Activated gamma-delta T cell treated with Interleukin-2 at 50 U/mL for 16 hours (primary cell): ENCODE data around the gene HSP90AB1.

Experiments
- DNase-seq: peaks from one replicate; pipeline ENCODE4 v3.0.0-alpha.2; 2020

Gene HSP90AB1

DNA sequence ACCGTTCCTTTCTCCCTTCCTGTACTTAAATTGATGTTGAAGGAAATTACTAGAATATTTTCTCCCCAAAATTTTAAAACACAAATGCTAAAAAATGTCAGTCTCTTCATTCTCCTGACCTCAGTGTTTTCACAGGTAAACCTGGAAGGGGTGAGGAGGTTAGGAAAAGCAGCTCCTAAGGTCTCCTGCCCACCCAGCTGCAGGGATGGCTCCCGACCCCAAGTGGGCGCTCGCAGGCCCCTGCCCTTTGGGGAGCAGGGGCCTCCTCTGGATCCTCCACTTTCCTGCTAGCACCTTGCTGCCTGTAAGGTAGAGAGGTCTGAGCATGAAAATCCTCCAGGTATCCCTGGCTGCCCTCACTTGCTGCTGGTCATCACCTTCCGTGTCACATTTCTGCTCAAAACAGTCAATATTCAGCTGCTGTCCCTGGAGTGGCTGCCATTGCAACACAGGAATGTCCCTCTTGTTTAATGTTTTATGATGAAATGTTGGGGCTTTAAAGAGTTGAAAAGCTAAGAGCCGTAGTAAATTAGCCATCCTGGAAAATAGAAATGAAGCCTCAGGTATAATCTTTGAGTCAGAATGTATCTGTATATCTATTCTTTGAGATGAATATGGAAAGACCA, 10.9 kb upstream of the HSP90AB1 start:
- DNase-seq, result no peak

DNA sequence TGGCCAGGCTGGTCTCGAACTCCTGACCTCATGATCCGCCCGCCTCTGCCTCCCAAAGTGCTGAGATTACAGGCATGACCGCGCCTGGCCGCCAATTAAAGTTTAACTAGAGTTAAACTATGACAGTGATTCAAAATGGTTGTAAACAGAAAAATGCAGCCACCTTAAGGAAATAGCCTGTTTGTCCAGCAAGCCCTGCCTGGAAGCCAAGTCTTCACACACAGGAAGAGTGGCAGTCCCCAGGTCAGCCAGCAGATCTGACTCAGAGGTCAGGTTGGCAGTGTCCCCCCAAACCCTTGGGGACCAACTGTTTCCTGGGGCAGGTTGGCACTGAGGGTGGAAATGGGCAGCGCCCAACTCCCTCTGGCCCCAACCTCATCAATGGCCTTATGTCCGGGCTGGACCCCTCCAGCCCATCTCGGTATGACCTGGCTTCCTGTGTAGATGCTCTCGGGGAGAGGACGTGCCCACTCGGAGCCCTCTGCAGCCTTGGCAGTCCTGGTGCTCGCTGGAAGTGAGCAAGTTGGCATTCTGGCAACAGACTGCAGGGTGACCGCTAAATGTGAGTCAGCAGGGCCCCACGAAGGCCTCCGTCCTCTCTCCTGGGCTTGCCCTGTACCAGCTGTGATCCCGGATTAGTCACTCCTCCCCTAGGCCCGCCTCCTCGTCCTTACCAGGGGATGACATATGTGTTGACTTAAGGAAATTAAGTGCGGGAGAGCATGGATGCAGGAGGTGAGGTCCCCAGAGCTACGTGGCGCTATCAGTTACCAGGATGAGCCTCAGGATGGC, 9.7 kb upstream of the HSP90AB1 start:
- peak; percentile 58 for DNase-seq

DNA sequence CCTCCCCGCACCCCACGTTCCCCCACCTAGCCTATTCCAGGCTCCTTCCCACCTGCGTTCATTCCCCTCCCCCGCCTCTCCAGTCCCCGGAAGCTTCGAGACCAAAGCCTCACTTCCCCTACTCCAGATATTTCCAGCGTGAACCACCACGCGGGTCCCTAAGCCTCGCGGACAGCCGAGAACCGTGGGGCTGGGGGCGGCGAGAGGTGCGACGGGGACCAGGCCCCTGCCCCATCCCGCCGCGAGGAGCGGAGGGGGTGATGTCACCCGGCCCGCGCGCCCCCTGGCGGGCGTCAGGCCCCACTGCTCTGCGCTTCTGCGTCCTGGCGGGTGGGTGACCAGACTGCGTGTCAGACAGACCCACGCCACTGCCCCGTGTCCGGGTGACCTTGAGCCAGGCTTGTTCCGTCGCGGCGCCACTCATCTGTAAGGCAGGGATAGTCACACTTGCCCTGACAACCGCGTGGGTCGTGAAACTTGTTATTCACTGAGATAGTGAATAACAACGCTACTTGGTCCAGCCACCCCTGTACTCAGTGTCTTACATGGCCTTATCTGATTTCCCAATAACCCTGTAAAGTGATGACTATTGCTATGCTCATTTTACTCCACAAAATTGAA, 9.0 kb upstream of the HSP90AB1 start:
- peak; percentile 78 for DNase-seq

DNA sequence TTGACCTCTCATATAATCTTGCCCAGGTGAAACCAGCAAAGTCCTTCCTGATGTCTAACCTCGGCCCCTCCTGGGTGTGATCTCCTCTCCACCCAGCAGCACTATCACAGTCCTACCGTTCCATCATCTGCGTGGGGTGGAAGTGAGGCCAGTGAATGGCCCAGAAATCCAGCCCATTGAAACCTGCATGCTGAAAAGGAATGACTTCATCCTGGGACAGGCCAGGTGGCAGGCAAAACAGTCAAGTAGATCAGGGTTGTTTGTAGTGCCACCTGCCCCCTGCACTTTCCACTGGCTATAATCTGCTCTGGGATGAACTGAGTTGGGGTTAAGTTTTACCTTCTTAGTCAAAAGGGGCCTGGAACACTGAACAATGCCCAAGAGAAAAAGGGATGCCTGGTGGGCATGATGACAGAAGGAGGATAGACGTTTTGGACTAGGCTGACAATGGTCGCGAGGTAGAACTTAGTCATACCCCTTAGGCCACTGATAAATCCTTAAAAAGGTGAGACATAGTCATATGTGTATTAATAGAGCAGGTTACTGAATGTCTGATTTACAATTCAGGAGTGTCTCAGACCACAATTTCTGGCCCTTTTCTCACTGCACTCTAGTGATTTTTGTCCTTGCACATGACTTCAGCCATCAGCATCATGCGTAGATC, 8.1 kb upstream of the HSP90AB1 start:
- DNase-seq, result no peak

DNA sequence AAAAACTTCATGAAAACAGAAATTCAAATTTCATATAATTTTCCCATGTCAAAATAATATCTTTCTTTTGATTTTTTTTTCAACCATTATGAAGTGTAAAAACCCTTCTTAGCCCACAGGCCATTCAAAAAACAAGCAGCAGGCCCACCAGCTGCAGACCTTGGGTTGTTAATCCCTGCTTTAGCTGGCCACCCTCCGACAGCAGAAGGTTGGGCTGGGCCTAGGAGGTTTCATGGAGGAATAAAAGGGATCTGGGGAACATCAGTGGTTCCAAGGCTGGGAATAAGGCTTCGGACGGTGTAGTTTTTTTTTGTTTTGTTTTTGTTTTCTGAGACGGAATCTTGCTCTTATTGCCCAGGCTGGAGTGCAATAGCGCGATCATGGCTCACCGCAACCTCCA, 3.6 kb upstream of the HSP90AB1 start:
- no peak for DNase-seq

DNA sequence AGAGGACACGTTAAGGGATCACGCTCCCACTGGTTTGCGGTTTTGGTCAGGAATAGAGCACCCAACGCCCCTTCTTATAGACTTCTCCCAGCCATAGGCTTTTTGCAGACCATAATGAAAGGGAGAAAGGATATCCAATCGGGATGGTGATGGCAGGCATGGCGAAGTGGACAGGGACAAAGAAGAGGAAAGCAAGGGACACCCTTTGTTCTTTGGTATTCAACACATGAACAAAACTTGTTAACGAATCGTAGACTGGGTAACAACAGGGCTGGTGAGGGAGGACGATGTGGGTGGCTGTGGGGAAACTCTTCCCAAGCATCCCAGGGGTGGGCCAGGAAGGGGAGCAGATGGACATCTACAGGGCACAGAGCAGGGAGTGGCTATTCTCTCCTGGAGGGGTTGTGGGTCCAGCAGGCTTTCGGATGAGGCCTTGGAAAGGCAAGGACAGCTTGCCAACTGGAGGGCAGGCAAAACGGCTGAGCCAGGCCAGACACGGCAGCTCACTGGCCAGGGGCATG, 1.4 kb upstream of the HSP90AB1 start:
- DNase-seq, result no peak

DNA sequence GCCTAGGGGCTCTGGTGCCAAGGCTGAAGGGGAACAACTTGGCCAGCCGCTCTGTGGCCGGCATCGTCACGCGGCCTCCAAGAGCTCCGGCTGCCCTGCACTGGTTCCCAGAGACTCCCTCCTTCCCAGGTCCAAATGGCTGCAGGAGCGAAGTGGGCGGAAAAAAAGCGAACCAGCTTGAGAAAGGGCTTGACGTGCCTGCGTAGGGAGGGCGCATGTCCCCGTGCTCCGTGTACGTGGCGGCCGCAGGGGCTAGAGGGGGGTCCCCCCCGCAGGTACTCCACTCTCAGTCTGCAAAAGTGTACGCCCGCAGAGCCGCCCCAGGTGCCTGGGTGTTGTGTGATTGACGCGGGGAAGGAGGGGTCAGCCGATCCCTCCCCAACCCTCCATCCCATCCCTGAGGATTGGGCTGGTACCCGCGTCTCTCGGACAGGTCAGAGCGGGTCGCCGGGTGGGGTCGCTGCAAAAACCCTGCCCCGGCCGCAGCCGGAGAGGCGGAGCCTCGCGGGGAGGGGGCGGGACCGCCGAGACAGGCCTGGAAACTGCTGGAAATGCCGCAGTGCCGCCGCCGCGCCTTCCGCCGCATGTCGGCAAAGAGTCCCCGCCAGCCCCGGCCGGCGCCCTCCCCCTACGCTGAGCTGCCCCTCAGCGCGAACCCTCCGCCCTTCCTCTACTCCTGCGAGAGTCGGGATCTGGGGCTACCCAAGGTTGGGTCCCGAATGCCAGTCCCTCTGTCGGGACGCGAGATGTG, 814 bp upstream of the HSP90AB1 start:
- DNase-seq, result peak; percentile 75

DNA sequence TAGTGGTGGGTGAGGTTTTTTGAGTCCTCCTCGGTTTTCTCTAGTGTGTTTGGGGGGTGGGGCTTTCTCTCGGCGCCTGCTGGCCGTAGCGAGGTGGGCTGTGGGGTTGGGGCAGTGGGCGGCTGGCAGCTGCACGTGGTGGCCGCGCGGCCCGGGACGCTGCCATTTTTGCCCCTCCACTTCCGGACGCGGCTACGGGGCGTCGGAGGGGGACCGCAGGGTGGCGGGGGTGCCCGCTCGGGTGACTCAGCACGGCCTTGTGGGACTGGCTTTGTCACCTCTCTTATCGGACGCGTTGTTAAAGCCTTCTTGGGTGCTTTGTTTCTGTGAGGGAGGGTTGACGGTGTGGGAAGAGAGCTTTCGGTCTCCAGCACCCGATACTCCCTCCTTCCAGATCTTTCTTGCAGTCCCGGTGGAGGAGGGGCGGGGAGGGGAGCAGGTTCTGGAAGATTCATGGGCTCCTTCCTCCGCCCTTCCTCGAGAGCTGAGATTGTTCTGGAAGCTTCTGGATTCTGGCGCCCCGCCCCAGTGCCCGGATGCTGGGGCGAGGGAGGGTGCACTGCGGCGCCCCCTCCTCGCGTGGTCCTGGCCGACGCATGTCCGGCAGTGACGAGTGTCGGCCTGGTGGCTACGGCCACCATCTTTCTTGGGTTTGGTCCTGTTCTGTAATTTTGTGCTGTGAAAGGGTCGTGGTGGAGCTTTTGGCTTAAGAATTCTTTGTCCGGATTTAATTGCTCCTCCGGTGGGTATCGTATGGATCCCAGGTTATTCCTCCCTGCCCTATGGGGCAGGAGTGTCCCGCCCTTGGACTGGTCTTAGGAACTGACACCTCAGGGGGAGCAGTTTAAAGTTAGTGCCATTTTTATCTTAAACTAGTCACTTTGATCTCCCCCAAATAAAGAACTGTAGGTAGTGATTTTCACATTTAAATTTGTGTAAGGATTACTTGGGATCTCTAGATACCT, 719 bp downstream of the HSP90AB1 start:
- peak; percentile 91 for DNase-seq

DNA sequence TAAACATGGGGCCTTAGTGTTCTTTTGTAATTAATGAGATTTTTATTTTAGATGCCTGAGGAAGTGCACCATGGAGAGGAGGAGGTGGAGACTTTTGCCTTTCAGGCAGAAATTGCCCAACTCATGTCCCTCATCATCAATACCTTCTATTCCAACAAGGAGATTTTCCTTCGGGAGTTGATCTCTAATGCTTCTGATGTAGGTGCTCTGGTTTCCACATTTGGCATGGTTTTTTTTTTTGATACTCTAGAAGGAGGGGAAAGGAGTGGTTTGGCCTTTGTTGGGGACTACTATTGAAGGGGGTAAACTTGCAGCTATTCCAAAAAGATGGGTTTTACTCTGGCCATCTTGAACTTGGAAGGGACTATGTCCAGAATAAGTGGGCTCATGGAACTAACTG, 1.7 kb downstream of the HSP90AB1 start:
- no peak for DNase-seq

DNA sequence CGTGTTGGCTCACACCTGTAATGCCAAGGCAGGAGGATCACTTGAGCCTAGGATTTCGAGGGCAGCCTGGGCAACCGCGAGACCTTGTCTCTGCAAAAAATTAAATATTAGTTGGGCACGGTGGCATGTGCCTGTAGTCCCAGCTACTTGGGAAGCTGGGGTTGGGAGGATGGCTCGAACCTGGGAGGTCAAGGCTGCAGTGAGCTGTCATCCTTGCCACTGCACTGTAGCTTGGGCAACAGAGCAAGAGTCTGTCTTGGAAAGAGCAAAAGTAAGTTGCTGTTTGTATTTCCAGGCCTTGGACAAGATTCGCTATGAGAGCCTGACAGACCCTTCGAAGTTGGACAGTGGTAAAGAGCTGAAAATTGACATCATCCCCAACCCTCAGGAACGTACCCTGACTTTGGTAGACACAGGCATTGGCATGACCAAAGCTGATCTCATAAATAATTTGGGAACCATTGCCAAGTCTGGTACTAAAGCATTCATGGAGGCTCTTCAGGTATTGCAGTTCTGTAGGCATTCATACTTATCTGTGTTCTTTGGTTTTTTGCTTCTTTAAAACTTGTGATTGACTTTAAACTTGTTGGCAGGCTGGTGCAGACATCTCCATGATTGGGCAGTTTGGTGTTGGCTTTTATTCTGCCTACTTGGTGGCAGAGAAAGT, 2.3 kb downstream of the HSP90AB1 start:
- no peak for DNase-seq

DNA sequence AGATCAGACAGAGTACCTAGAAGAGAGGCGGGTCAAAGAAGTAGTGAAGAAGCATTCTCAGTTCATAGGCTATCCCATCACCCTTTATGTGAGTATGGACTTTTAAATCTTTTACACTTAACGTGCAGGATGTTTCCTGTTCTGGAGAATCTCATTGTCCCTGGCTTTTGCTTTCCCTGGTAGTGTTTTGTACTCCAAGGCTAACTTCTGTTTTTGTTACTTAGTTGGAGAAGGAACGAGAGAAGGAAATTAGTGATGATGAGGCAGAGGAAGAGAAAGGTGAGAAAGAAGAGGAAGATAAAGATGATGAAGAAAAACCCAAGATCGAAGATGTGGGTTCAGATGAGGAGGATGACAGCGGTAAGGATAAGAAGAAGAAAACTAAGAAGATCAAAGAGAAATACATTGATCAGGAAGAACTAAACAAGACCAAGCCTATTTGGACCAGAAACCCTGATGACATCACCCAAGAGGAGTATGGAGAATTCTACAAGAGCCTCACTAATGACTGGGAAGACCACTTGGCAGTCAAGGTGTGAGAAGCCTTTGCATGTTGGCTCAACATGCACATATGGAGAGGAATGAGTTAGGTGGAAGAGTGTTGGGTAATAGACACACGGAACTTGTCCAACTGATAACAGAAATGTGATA, 3.3 kb downstream of the HSP90AB1 start:
- DNase-seq, result no peak

DNA sequence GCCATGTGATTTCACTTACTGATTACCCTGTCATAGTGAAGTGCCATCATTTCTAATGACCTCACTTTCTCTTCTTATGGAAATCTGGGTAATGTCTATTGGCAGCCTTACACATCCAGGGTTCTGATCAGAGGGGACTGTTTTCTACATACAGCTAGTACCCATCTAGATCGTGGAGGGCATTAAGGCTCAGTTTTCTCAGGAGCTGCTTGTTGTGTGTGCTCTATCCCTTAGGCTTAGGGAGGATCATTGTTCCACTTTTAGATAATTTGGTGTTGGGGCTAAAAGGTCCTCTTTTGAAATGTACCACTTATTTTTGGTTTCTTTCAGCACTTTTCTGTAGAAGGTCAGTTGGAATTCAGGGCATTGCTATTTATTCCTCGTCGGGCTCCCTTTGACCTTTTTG, 3.8 kb downstream of the HSP90AB1 start:
- no peak for DNase-seq

DNA sequence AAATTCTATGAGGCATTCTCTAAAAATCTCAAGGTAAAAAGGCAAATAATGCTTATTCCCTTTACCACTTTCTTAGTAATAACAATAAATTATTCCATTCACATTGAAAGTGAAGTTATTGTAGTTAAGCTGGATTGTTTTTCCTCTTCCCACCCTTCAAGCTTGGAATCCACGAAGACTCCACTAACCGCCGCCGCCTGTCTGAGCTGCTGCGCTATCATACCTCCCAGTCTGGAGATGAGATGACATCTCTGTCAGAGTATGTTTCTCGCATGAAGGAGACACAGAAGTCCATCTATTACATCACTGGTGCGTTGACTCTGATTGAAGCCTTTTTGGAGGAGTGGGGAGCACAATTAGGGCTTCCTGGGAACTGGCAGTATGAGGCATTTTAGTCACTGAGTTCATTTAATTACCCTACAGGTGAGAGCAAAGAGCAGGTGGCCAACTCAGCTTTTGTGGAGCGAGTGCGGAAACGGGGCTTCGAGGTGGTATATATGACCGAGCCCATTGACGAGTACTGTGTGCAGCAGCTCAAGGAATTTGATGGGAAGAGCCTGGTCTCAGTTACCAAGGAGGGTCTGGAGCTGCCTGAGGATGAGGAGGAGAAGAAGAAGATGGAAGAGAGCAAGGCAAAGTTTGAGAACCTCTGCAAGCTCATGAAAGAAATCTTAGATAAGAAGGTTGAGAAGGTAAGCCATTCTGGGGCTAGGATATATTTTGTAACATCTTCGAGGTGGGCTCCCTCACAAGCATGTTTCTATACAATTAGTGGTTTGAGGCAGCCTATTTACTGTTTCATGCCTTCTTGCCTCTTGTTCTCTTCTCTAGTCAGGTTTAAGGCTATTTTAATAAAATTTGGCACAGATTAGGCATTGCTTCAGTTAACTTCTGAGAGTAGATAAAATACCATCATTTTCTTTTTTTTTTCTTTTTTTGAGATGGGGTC, 4.9 kb downstream of the HSP90AB1 start:
- no peak for DNase-seq

DNA sequence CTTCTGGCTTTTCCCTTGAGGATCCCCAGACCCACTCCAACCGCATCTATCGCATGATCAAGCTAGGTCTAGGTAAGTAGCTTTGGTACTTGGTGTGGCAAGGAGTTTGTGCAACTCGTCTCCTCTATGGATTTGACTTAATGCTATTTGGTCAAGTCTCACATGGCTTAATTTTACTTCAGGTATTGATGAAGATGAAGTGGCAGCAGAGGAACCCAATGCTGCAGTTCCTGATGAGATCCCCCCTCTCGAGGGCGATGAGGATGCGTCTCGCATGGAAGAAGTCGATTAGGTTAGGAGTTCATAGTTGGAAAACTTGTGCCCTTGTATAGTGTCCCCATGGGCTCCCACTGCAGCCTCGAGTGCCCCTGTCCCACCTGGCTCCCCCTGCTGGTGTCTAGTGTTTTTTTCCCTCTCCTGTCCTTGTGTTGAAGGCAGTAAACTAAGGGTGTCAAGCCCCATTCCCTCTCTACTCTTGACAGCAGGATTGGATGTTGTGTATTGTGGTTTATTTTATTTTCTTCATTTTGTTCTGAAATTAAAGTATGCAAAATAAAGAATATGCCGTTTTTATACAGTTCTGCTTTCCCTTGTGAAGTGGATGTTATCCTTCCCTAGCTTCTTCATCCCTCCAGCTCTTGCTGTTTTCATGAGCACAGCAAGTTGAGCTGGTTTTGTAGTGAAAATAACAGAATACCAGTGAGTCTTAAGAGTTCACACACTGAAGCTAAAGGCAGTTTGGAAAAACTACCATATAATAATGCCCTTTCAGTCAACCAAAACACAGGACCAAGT, 6.6 kb downstream of the HSP90AB1 start:
- peak; percentile 60 for DNase-seq

DNA sequence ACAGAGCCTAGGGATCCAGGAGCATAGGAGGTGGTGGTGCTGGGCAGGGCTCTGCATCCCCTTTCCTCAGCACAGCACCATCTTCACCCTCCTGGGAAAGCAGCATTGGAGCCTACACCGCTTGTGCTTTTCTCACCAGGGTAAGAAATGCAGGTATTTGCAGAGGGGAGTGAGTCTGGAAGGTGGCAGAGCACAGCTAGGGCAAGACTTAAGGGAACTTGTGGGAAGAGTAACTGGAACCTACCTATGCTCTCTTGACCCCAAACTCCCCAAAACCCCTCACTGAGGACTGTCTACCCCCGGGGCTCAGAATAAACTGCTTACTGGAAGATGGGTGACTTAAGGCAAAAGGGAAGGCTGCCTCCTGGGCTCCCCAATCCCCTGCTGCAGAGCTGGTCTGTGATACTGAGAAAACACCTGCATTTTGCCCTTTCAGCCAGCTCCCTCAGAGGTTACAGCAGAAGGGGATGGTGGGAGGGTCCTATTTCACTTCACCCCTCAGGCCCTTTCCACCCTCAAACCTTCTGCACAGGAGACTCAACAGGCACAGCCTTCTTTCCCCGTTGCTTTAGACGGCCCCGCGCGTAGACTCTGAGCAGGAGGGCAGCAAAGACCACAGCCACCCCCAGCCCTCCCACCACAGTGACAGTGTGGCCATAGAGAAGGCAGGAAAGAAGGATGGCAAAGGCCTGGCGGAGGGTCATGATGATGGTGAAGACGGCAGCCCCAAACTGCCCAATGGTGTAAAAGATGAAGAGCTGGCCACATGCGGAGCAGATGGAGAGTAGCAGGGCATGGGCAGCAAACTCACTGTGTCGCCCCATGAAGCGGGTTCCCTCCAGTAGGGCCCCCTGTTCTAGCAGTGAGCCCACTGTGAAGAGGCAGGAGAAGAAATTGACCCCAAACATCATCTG, 7.5 kb downstream of the HSP90AB1 start:
- no peak for DNase-seq

DNA sequence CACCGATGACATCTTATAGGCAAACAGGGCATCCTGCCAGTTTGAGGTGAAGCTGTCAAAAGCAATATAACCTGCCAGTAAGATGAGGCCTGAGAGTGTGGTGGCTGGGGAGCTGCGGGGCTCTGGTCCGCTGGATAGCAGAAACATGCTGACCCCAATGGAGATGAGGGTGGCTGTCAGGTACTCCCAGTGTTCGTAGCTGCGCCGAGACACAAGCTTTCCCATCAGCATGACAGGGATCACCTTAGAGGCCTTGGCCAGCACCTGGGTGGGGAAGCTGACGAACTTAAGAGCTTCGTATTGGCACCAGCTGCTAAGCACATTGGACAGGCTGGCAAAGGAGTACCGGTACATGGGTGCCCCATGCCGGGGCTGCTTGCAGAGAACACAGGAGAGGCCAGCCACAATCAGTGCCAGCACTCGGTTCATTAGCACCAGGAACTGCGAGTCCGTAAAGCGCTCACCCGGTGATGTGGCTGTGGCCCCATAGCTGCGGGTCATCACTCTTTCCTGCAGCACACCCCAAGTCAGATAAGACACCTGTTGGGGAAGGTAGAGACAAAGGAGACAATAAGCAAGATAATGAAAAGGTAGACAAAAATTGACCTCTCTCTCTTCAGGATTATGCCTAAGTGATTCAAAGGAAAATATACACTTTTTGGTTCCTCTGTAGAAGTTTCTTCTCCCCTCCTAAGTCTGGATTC, 8.4 kb downstream of the HSP90AB1 start:
- no peak for DNase-seq
